NB4 (cell line): ENCODE results near the gene CCDC142.
"Not testable (repeated sequence)": the region's sequence is repeated elsewhere in the genome, so short reads cannot be mapped to it uniquely, and the experiment has no call there.

Experiments
- DNase-seq: peaks from one replicate; pipeline ENCODE4 v3.0.0; 2010; ENCODE audit warnings: low read depth
- H3K4me3 ChIP-seq: one replicate; pipeline ENCODE4 v1.5.1; 2011; ENCODE audit warnings: mild to moderate bottlenecking, low read depth, low read length, moderate library complexity
- CTCF ChIP-seq: IDR thresholded peaks from one replicate; pipeline ENCODE4 v1.5.1; 2012; ENCODE audit warnings: low read depth, low read length
- MAX ChIP-seq: IDR thresholded peaks from 2 replicates; pipeline ENCODE4 v1.6.1; 2011; ENCODE audit warnings: low read depth, low read length
- MYC ChIP-seq: IDR thresholded peaks from 2 replicates; pipeline ENCODE4 v1.6.1; 2011; ENCODE audit warnings: low read depth, low read length
- POLR2A ChIP-seq: IDR thresholded peaks from 2 replicates; pipeline ENCODE4 v1.6.1; 2011; ENCODE audit warnings: mild to moderate bottlenecking; ENCODE audit not compliant: insufficient read length; ENCODE audit errors: extremely low read depth

Gene CCDC142

DNA sequence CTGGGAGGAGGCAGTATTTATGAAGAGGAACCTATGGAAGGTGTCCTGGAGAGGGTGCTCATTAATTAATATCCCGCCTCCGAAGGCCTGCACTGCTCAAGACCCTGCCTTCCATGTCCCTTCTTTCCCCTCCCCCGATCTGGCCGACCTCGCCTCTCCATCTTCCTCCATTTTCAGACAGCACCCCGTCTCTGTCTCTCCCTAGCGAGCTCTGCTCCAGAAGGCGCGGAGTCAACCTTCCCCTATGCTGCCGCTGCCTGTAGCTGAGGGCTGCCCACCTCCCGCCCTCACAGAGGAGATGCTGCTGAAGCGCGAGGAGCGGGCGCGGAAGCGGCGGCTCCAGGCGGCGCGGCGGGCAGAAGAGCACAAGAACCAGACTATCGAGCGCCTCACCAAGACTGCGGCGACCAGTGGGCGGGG lies 25.7 kb downstream of the CCDC142 start:
- TF ChIP-seq MAX, result no peak
- TF ChIP-seq MYC, result peak; percentile 34; the same call in 1 of the 2 replicates
- TF ChIP-seq POLR2A, result no peak
- H3K4me3 ChIP-seq, result peak overlapping the region; percentile 83
- no peak for DNase-seq

- peak; percentile 99 for DNase-seq
- TF ChIP-seq MAX, result peak; percentile 87
- no peak for TF ChIP-seq CTCF
- peak; percentile 93 for TF ChIP-seq MYC
- peak; percentile 58 for TF ChIP-seq POLR2A
- peak within 1 kb of the TSS; percentile 87 for H3K4me3 ChIP-seq
Observed at GRCh38 chr2:74454654-74455511, 27.9 kb downstream of the CCDC142 start, which contains the start of gene INO80B. TSS of gene INO80B (plus strand) at chr2:74455087. CDS start at chr2:74455117, 30 bp downstream.

GRCh38 chr2:74450570-74451190 lies 32.1 kb downstream of the CCDC142 start:
- no peak for TF ChIP-seq CTCF
- TF ChIP-seq MAX, result no peak
- no peak for TF ChIP-seq MYC
- TF ChIP-seq POLR2A, result no peak
- no peak overlapping the region for H3K4me3 ChIP-seq
- no peak for DNase-seq

- no peak for DNase-seq
- no peak overlapping the region for H3K4me3 ChIP-seq
- TF ChIP-seq MAX, result no peak
- TF ChIP-seq POLR2A, result no peak
- TF ChIP-seq CTCF, result no peak
- no peak for TF ChIP-seq MYC
Observed at GRCh38 chr2:74448771-74449170, 34.0 kb downstream of the CCDC142 start.

- no peak for DNase-seq
- H3K4me3 ChIP-seq, result no peak overlapping the region
- no peak for TF ChIP-seq MYC
- no peak for TF ChIP-seq POLR2A
Observed at GRCh38 chr2:74447230-74447999, 35.4 kb downstream of the CCDC142 start.

DNA sequence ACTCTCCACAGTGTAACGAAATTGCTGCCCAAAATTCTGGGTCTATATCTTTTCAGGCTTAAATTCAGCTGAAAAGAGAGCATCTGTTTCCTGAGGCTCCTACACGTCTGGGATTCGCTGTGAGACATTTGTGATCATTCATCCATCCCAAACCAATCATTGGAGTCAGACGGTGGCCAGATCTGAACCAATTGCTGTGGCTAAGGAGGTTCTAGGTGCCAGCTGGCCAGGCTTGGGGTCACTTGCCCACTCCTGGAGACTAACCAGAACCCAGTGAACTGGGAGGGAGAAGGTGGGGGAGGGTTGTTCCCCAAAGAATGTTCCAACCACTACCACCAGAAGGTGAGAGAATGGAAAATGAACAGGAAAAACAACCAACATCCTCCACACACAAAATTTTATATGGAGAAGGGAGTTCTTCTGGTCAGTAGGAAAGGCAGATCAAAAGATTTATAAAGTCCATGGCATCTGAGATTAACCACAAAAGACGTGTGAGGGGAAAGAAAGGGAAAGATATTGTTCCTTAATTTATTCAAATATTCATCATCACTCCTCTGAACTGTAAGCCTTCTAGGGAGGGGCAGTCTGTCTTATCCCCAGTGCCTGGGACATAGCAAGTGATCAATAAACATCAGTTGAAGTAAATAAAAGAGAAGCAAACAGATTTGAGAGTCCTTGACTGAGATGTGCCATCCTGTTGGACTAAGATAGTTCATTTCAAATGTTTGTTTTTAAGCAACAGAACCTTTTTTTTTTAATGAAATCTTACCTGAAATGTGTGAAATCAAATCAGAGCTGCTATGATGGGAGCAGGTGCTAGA lies 38.1 kb downstream of the CCDC142 start:
- no peak for TF ChIP-seq MYC
- H3K4me3 ChIP-seq, result no peak overlapping the region
- no peak for DNase-seq

DNA sequence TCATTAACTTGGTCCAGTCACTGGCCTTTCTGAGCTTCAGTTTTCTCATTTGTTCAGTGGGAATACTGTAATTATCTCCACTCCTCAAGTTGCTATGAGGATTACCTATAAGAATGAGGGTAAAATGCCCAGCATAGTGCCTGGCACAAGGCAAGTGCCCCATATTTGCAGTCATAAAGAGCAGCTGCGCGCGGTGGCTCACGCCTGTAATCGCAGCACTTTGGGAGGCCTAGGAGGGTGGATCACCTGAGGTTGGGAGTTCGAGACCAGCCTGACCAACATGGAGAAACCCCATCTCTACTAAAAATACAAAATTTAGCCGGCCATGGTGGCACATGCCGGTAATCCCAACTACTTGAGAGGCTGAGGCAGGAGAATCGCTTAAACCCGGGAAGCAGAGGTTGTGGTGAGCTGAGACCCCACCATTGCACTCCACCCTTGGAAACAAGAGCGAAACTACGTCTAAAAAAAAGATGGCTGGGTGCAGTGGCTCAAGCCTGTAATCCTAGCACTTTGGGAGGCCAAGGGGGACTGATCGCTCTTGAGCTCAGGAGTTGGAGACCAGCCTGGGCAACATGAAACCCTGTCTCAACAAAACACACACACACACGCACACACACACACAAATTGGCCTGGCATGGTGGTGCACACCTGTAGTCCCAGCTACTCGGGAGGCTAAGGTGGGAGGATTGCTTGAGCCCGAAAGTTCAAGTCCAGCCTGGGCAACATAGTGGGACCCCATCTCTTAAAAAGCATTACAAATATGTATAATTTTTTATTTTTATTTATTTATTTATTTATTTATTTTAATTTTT lies 40.1 kb downstream of the CCDC142 start:
- not testable (repeated sequence) for DNase-seq, H3K4me3 ChIP-seq
